D721Med (cell line): Measurements from ENCODE around the gene TOMM6.

ENCODE experiments used
- DNase-seq: peaks from one replicate; pipeline ENCODE4 v3.0.0; 2011; ENCODE audit warnings: low spot score; ENCODE audit not compliant: insufficient read length
- FAIRE-seq: peaks from 2 replicates; lab custom pipeline; 2011; peaks lifted over from hg19 to GRCh38; lab: Jason Lieb, UNC
- TF ChIP-seq, protein P1 (sequence below): IDR thresholded peaks from 2 replicates; pipeline ENCODE4 v1.5.1; 2012; ENCODE audit warnings: mild to moderate bottlenecking, control low read depth; ENCODE audit not compliant: insufficient read depth; ENCODE audit errors: missing control alignments

Gene TOMM6

DNA sequence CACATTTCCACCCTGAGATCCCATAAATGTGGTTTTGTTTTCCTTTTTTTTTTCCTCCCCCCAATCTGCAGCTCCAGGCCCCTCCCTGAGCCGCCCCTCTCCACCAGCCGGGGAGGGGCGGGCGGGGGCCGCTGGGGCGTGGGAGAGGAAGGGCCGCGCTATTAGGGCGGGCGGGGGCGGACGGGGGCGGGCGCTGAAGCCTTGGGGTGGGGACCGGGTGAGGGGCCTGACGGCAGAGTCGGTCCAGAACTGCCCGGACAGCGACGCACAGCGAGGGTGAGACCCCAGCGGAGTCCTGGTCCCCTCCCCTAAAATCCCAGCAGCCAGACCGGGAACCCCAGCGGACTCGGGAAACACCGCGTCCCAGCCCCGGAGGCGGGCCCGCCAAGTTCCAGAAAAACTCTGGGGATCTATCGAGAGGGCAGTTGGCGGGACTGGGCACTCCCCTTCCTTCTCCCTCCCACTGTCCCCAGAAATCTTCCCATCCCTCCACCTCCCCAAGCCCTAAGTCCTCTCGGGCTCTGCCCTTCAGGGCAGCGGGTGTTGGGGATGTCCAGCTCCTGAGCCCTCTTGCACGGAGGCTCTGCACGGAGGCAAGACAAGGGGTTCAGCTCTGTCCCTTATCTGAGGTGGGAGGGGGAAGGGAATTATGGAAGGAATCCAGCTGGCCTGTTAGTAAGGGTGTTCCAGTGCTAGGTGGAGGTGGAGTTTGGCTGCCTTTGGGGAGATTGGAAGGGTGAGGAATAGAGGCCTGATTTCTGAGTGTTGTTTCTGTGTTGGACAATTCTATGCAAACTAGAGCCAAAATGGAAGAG is 6.7 kb upstream of the TOMM6 start, which contains the start of gene PRICKLE4:
Gene PRICKLE4, plus strand, starts transcription at position 232 of the 815 bp plus-strand sequence. CDS start 2,692 bp downstream, outside the sequence.
- DNase-seq = no peak
- TF ChIP-seq, protein P1, sequence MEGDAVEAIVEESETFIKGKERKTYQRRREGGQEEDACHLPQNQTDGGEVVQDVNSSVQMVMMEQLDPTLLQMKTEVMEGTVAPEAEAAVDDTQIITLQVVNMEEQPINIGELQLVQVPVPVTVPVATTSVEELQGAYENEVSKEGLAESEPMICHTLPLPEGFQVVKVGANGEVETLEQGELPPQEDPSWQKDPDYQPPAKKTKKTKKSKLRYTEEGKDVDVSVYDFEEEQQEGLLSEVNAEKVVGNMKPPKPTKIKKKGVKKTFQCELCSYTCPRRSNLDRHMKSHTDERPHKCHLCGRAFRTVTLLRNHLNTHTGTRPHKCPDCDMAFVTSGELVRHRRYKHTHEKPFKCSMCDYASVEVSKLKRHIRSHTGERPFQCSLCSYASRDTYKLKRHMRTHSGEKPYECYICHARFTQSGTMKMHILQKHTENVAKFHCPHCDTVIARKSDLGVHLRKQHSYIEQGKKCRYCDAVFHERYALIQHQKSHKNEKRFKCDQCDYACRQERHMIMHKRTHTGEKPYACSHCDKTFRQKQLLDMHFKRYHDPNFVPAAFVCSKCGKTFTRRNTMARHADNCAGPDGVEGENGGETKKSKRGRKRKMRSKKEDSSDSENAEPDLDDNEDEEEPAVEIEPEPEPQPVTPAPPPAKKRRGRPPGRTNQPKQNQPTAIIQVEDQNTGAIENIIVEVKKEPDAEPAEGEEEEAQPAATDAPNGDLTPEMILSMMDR = no peak
- no peak for FAIRE-seq

- FAIRE-seq (no peak), DNase-seq (no peak)
- TF ChIP-seq, protein P1 = no peak
These were observed 6.1 kb upstream of the TOMM6 start for GRCh38 chr6:41781366-41781730.

DNA sequence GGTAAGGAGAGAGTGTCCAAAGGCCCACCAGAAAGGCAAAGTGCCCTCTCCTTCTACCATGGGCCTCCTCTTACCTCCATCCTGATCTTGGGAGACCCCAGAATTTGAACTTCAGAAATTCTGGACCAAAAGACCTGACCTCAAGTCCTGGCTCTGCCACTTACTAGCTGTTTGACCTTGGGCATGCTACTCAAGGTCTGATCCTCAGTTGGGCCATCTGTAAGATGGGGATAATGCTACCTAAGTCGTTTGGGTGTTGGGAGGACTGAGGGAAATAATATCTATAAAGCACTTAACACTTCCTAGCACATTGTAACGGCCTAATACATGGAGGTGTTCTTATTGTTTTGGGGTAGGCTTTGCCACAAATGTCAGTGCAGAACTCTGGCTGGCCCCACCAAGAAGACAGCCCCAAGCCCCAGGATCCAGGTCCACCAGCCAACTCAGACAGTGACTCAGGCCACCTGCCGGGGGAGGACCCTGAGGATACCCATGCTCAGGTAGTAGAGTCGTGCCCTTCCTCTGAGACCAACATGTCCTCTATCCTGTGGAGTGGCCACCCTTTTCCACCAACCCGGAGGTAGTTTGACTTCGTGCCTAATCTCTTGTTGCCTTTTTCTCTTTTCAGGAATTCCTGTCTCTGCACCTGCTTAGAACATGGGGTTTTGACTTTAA is 4.3 kb upstream of the TOMM6 start:
- TF ChIP-seq, protein P1 = no peak
- DNase-seq (no peak), FAIRE-seq (no peak)

GRCh38 chr6:41784581-41785171 is 2.8 kb upstream of the TOMM6 start:
- TF ChIP-seq, protein P1 = no peak
- FAIRE-seq = no peak
- DNase-seq = no peak

DNA sequence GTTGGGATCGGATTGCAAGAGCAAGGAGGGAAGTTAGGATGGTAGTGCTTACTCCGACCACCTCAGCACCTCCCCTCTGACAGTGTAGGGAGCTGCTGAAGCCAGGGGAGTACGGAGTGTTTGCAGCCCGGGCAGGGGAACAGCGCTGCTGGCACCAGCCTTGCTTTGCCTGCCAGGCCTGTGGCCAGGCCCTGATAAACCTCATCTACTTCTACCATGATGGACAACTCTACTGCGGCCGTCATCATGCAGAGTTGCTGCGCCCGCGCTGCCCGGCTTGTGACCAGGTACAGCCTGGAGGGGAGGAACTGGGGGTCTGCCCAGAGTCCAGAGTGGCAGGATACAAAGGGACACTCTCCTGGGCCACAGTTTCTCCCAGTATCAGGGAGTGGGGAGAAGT is 2.2 kb upstream of the TOMM6 start:
- FAIRE-seq (no peak), DNase-seq (no peak)
- TF ChIP-seq, protein P1 = no peak

GRCh38 chr6:41785689-41786450 is 1.6 kb upstream of the TOMM6 start:
- FAIRE-seq (no peak), DNase-seq (no peak)
- TF ChIP-seq, protein P1 = no peak
